Pancreas (tissue), 10 donors: ENCODE results near the gene LIMCH1. TPM values are rescaled to one million over a fixed set of nuclear protein-coding genes. Genes with fewer than 3 reads are reported as not detected.

Experiments used
- ATAC-seq, 4 donors: fragments of 200-7000 bp; cut with Tn5 transposase; one replicate each; pipeline versions ENCODE4 v1.8.0 to v1.9.1; 2020; ENCODE audit warnings: mild to moderate bottlenecking in 4 of 4, moderate library complexity in 4 of 4
- DNase-seq, 6 donors: peaks; one replicate each; pipeline ENCODE4 v3.0.0-alpha.2; 2020
- FAIRE-seq: peaks from 2 replicates; lab custom pipeline; 2012; peaks lifted over from hg19 to GRCh38; lab: Jason Lieb, UNC
- H3K27ac ChIP-seq, 4 donors: fragments of 200-600 bp; sonication (generic); 1 replicate in 3 of 4; 2 replicates in 1 of 4; pipeline versions ENCODE4 v1.5.0 to v1.8.0; 2020
- H3K27me3 ChIP-seq, 4 donors: fragments of 200-600 bp; one replicate each; pipeline ENCODE4 v1.8.0; 2021
- H3K36me3 ChIP-seq, 3 donors: fragments of 200-600 bp; sonication (generic) in 1 of 3; one replicate each; pipeline versions ENCODE4 v1.5.0 to v1.8.0; 2020 to 2021
- H3K4me1 ChIP-seq, 3 donors: fragments of 200-600 bp; one replicate each; pipeline ENCODE4 v1.8.0; 2021
- H3K4me3 ChIP-seq, 4 donors: fragments of 200-600 bp; sonication (generic) in 2 of 4; one replicate each; pipeline versions ENCODE4 v1.5.0 to v1.8.0; 2020 to 2021
- H3K9me3 ChIP-seq, 4 donors: fragments of 200-600 bp; one replicate each; pipeline ENCODE4 v1.8.0; 2021
- CTCF ChIP-seq, 4 donors: fragments of 200-600 bp; sonication (generic) in 3 of 4; IDR thresholded peaks; one replicate each; pipeline versions ENCODE4 v1.5.0 to v1.8.0; 2021; ENCODE audit warnings: antibody characterized with exemption in 4 of 4
- WGBS, 2 donors: extraction: QIAGEN DNeasy Blood & Tissue Kit; methylation state at CpG; one replicate each; pipeline ENCODE4 v1.1.7; 2013; 5-methylcytosine and 5-hydroxymethylcytosine counted together
- intact Hi-C, 3 donors: fragments of 100-400 bp; cut with DNase I; formaldehyde crosslinking; loops; one replicate each; pipeline versions ENCODE4 v1.11.1 to v1.14.2; 2022
- polyA plus RNA-seq, 2 donors: library from polyadenylated mRNA; stranded (reverse); fragments of 200-250 nt; gene quantifications; one replicate each; pipeline ENCODE4 v1.2.3, GENCODE V29; 2013
- total RNA-seq, 6 donors: library from RNA; stranded (reverse); fragmentation: NEBNext Ultra II Directional in 4 of 6; extraction: Animal tissue kit (Norgen Biotek cat#: 25700) in 4 of 6; gene quantifications; one replicate each; pipeline versions ENCODE4 v1.2.1 to v1.2.4, GENCODE V29; 2021 to 2023
- donor health status: healthy with polysubstance abuse.
- donor health status: DM: no; HTN: no; CAD: no; lungs with moderate emphysema.
- donor health status: DM: no; HTN: no; CAD: no.
- donor health status: control.
- donor health status: control.
- donor health status: Bipolar disorder and iron deficiency.
- donor health status: DM: yes; HTN: yes; CAD: no.
- donor health status: DM: no; HTN: no; CAD: no.
- donor health status: DM: no; HTN: no; CAD: no.
- donor health status: DM: yes; HTN: yes; CAD: no.

Gene LIMCH1
- total and polyA plus RNA-seq, 8 donors: 5.5 to 20.7 (median 11.0) TPM

- ATAC-seq (peak in 1 of 4 donors; percentile 29), FAIRE-seq (no peak)
- TF ChIP-seq CTCF (IDR thresholded peaks at IDR 0.05): no peak
Measured at GRCh38 chr4:41575207-41575606, 37.2 kb downstream of the LIMCH1 start.

GRCh38 chr4:41575665-41576064, 37.7 kb downstream of the LIMCH1 start:
- Histone ChIP-seq H3K27me3 (no peaks in the 10 kb centered on the region), H3K4me1 (peaks cover 0 to 3% (median 0%) of the 10 kb centered on the region in 3 donors), H3K27ac (no peak overlapping the region), H3K36me3 (no peaks in the 10 kb centered on the region), H3K4me3 (no peak overlapping the region), H3K9me3 (no peaks in the 10 kb centered on the region)
- FAIRE-seq (no peak), ATAC-seq (no peak), DNase-seq (no peak)
- no peak for TF ChIP-seq CTCF (IDR thresholded peaks at IDR 0.05)
- intact Hi-C loops: no loop called here
- 89 to 96% methylated on average over 1 of the region's 1 CpG for WGBS, 2 donors

More at GRCh38 chr4:41575207-41575606, 37.2 kb downstream of the LIMCH1 start:
- no peak overlapping the region for H3K27ac ChIP-seq
- no peaks in the 10 kb centered on the region for H3K9me3 ChIP-seq
- DNase-seq: no peak
- 69 to 70% methylated on average over 4 of the region's 4 CpGs for WGBS, 2 donors
- H3K4me3 ChIP-seq: no peak overlapping the region
- no peaks in the 10 kb centered on the region for H3K27me3 ChIP-seq
- intact Hi-C loops: no loop called here
- H3K36me3 ChIP-seq: no peaks in the 10 kb centered on the region
- peaks cover 0 to 3% (median 0%) of the 10 kb centered on the region in 3 donors for H3K4me1 ChIP-seq

DNA sequence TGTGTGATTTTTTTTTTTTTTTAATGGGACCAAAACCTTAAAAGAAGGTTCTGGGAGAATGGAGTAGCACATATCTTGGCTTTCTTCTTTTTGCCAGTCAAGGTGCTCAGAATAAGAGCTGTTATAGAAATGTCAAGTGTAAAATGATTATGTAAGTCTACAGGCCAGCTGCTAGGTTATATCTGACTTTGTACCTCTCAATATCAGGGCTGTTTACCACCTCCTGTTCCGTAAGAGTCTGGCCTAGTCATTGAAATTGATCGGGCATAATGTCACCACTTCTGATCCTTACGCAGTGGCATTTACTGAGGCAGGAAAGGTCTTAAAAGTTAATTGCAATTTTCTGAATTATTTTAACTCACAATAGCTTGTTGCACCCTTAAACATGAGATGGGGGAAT, 41.1 kb downstream of the LIMCH1 start:
- 65 to 93% methylated on average over 3 of the region's 3 CpGs for WGBS, 2 donors
- H3K27me3 ChIP-seq: no peaks in the 10 kb centered on the region
- no peak overlapping the region for H3K27ac ChIP-seq
- FAIRE-seq: no peak
- no peaks in the 10 kb centered on the region for H3K36me3 ChIP-seq
- intact Hi-C loops: no loop called here
- H3K4me3 ChIP-seq: no peak overlapping the region
- H3K4me1 ChIP-seq: no peaks in the 10 kb centered on the region
- no peak for ATAC-seq
- DNase-seq: no peak
- no peaks in the 10 kb centered on the region for H3K9me3 ChIP-seq
- TF ChIP-seq CTCF (IDR thresholded peaks at IDR 0.05): no peak

DNA sequence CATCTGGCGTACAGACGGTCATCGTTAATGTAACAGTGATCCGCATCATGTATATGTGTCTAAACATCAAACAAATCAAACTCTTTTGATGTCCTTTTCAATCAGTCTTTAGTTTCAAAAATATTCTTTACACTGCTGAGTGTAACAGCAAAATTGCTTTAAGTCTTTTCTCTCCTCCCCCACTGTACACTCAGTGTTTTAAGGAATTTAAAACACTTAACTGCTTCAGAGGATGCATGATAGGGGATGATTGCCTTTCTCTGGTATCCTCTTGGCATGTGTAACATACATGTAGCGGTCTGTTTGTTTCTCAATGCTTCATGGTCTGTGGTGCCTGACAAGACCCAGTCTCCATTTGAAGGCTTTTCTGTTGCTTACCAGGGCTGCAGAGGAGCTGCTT, 41.6 kb downstream of the LIMCH1 start:
- Histone ChIP-seq H3K4me1 (no peaks in the 10 kb centered on the region), H3K27ac (no peak overlapping the region), H3K9me3 (no peaks in the 10 kb centered on the region), H3K27me3 (no peaks in the 10 kb centered on the region), H3K4me3 (no peak overlapping the region), H3K36me3 (no peaks in the 10 kb centered on the region)
- no peak for TF ChIP-seq CTCF (IDR thresholded peaks at IDR 0.05)
- intact Hi-C loops: no loop called here
- WGBS, 2 donors: 75 to 93% methylated on average over 5 of the region's 5 CpGs
- FAIRE-seq (no peak), DNase-seq (no peak), ATAC-seq (no peak)

DNA sequence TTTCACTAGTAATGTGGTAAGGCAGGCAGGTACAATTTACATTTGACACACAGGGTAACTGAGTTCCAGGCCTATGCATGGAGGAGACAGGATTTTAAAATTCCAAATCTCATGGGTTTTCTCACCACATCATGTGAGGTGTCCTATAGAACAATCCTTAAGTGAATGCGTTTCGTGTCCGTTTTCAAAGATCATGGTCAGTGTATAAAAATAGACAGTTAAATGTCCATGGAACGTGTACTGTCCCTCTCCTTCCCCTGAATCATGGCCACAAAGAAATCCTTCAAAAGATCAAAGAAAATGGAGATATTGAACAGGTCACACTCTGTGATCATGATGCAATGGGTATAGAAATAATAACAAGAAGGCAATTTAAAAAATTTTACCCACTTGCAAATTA, 42.0 kb downstream of the LIMCH1 start:
- ATAC-seq (no peak), FAIRE-seq (no peak), DNase-seq (no peak)
- no peaks in the 10 kb centered on the region for H3K9me3 ChIP-seq
- no peaks in the 10 kb centered on the region for H3K4me1 ChIP-seq
- 82 to 85% methylated on average over 4 of the region's 4 CpGs for WGBS, 2 donors
- H3K27me3 ChIP-seq: no peaks in the 10 kb centered on the region
- intact Hi-C loops: no loop called here
- H3K36me3 ChIP-seq: no peaks in the 10 kb centered on the region
- TF ChIP-seq CTCF (IDR thresholded peaks at IDR 0.05): no peak
- no peak overlapping the region for H3K4me3 ChIP-seq
- no peak overlapping the region for H3K27ac ChIP-seq
